Ovary (tissue), 9 donors: ENCODE data around the gene RFX8. TPM values are rescaled to one million over a fixed set of nuclear protein-coding genes. Genes with fewer than 3 reads are reported as not detected.

Source experiments
- DNase-seq, 5 donors: peaks; one replicate each; pipeline ENCODE4 v3.0.0-alpha.2; 2019 to 2020
- H3K27ac ChIP-seq, 2 donors: fragments of 200-600 bp; one replicate each; pipeline versions ENCODE4 v1.5.1 to v1.8.0; 2019 to 2022
- H3K27me3 ChIP-seq: fragments of 200-600 bp; one replicate; pipeline ENCODE4 v1.8.0; 2022
- H3K36me3 ChIP-seq: fragments of 200-600 bp; sonication (generic); one replicate; pipeline ENCODE4 v1.5.1; 2019
- H3K4me1 ChIP-seq: one replicate; pipeline ENCODE4 v1.8.1; 2013; ENCODE audit warnings: mild to moderate bottlenecking, moderate library complexity; ENCODE audit not compliant: insufficient read depth
- H3K4me3 ChIP-seq: fragments of 200-600 bp; sonication (generic); one replicate; pipeline ENCODE4 v1.5.1; 2017
- H3K9me3 ChIP-seq, 2 donors: fragments of 200-600 bp in 1 of 2; sonication (generic) in 1 of 2; one replicate each; pipeline versions ENCODE4 v1.5.1 to v1.8.1; 2013 to 2019; ENCODE audit warnings: mild to moderate bottlenecking in 1 of 2, moderate library complexity in 1 of 2
- CTCF ChIP-seq, 3 donors: fragments of 450-650 bp in 2 of 3; fragments of 200-600 bp in 1 of 3; IDR thresholded peaks; one replicate each; pipeline versions ENCODE4 v1.5.1 to v1.8.0; 2016 to 2022; ENCODE audit warnings: antibody characterized with exemption in 3 of 3, mild to moderate bottlenecking in 1 of 3
- EP300 ChIP-seq: sonication (generic); formaldehyde crosslinking; IDR thresholded peaks from one replicate; pipeline ENCODE4 v1.6.1; 2017; ENCODE audit warnings: antibody characterized with exemption
- POLR2A ChIP-seq: fragments of 450-650 bp; IDR thresholded peaks from one replicate; pipeline ENCODE4 v1.6.1; 2017; ENCODE audit warnings: antibody characterized with exemption, mild to moderate bottlenecking, moderate library complexity
- WGBS, 3 donors: extraction: QIAGEN DNeasy Blood & Tissue Kit in 1 of 3; methylation state at CpG; one replicate each; pipeline versions ENCODE4 v1.1.5 to v1.1.7; 2013 to 2017; 5-methylcytosine and 5-hydroxymethylcytosine counted together
- intact Hi-C, 4 donors: fragments of 100-400 bp; cut with DNase I; formaldehyde crosslinking; loops; one replicate each; pipeline versions ENCODE4 v1.11.0 to v1.15.1; 2022 to 2023
- polyA plus RNA-seq, 2 donors: library from polyadenylated mRNA; stranded (reverse); fragments of 200-250 nt in 1 of 2; fragments of 350-450 nt in 1 of 2; fragmentation: Illumina TruSeq in 1 of 2; extraction: RNeasy Lipid Tissue Mini Kit (QIAGEN cat#74804) in 1 of 2; gene quantifications; one replicate each; pipeline ENCODE4 v1.2.3, GENCODE V29; 2013 to 2014
- total RNA-seq, 7 donors: library from RNA; depleted of rRNA in 2 of 7; stranded (reverse); fragments of >200 nt in 2 of 7; fragmentation: NEBNext Ultra II Directional in 3 of 7; extraction: Animal tissue kit (Norgen Biotek cat#: 25700) in 3 of 7; gene quantifications; one replicate each; pipeline versions ENCODE4 v1.1.0 to v1.2.4, GENCODE V29; 2016 to 2023
- donor health status: DM: no; HTN: no; CAD: no; lungs with moderate emphysema.
- donor health status: DM: no; HTN: no; CAD: no.
- donor health status: Bipolar disorder and iron deficiency.
- donor health status: DM: yes; HTN: yes; CAD: no.
- donor health status: DM: no; HTN: no; CAD: no.
- donor health status: DM: yes; HTN: yes; CAD: no.

Gene RFX8
- total and polyA plus RNA-seq, 9 donors, result 0.05 to 1.7 (median 0.38) TPM

GRCh38 chr2:101469863-101470262 lies 5.0 kb downstream of the RFX8 start:
- no peaks in the 10 kb centered on the region for H3K9me3 ChIP-seq
- intact Hi-C loops, result no loop called here
- no peak for DNase-seq
- H3K27me3 ChIP-seq, result no peaks in the 10 kb centered on the region
- TF ChIP-seq POLR2A (no peak), EP300 (no peak), CTCF (IDR thresholded peaks at IDR 0.05) (no peak)
- H3K4me3 ChIP-seq, result no peak overlapping the region
- no peak overlapping the region for H3K27ac ChIP-seq
- no peaks in the 10 kb centered on the region for H3K36me3 ChIP-seq
- peaks cover 1% of the 10 kb centered on the region for H3K4me1 ChIP-seq
- WGBS, 3 donors, result 87 to 88% (median 88%) methylated on average over 4 of the region's 4 CpGs

- DNase-seq, result no peak
- Histone ChIP-seq H3K4me1 (peaks cover 1% of the 10 kb centered on the region), H3K27ac (no peak overlapping the region), H3K27me3 (no peaks in the 10 kb centered on the region), H3K36me3 (no peaks in the 10 kb centered on the region), H3K9me3 (no peaks in the 10 kb centered on the region), H3K4me3 (no peak overlapping the region)
- WGBS, 3 donors, result 83 to 87% (median 83%) methylated on average over 4 of the region's 4 CpGs
- intact Hi-C loops, result no loop called here
- TF ChIP-seq EP300 (no peak), POLR2A (no peak), CTCF (IDR thresholded peaks at IDR 0.05) (no peak)
Observed at GRCh38 chr2:101467306-101467705, 7.6 kb downstream of the RFX8 start.

GRCh38 chr2:101466426-101466825 lies 8.5 kb downstream of the RFX8 start:
- WGBS, 3 donors, result 94 to 98% (median 95%) methylated on average over 3 of the region's 3 CpGs
- no peak overlapping the region for H3K27ac ChIP-seq
- no peak for DNase-seq
- no peaks in the 10 kb centered on the region for H3K27me3 ChIP-seq
- no peaks in the 10 kb centered on the region for H3K9me3 ChIP-seq
- H3K4me1 ChIP-seq, result peaks cover 1% of the 10 kb centered on the region
- H3K36me3 ChIP-seq, result no peaks in the 10 kb centered on the region
- no peak for TF ChIP-seq EP300
- intact Hi-C loops, result no loop called here
- H3K4me3 ChIP-seq, result no peak overlapping the region

- no peak for DNase-seq
- Histone ChIP-seq H3K4me3 (no peak overlapping the region), H3K4me1 (peaks cover 1% of the 10 kb centered on the region), H3K27ac (no peak overlapping the region), H3K9me3 (no peaks in the 10 kb centered on the region), H3K36me3 (no peaks in the 10 kb centered on the region), H3K27me3 (no peaks in the 10 kb centered on the region)
- intact Hi-C loops, result no loop called here
- TF ChIP-seq POLR2A (no peak), EP300 (no peak), CTCF (IDR thresholded peaks at IDR 0.05) (no peak)
- 86 to 100% (median 95%) methylated on average over 1 of the region's 1 CpG for WGBS, 3 donors
Observed at GRCh38 chr2:101464841-101465240, 10.1 kb downstream of the RFX8 start.

GRCh38 chr2:101463911-101464641 lies 10.8 kb downstream of the RFX8 start:
- Histone ChIP-seq H3K4me1 (peaks cover 1% of the 10 kb centered on the region), H3K36me3 (no peaks in the 10 kb centered on the region), H3K9me3 (no peaks in the 10 kb centered on the region), H3K4me3 (no peak overlapping the region), H3K27ac (no peak overlapping the region), H3K27me3 (no peaks in the 10 kb centered on the region)
- DNase-seq, result no peak
- intact Hi-C loops, result no loop called here
- WGBS, 3 donors, result 47 to 52% (median 50%) methylated on average over 11 of the region's 11 CpGs
- no peak for TF ChIP-seq EP300
- TF ChIP-seq POLR2A, result no peak
- no peak for TF ChIP-seq CTCF (IDR thresholded peaks at IDR 0.05)
